Activated CD8-positive, alpha-beta memory T cell treated with anti-CD3 and anti-CD28 coated beads for 36 hours (primary cell): Measurements from ENCODE around the gene SOX5. TPM values are rescaled to one million over a fixed set of nuclear protein-coding genes. Genes with fewer than 3 reads are reported as not detected.

ENCODE experiments used
- CTCF ChIA-PET: fragments of 350-600 bp; sonication (Branson Sonifier 250); formaldehyde crosslinking; loops from one replicate; lab custom pipeline; 2021; ENCODE audit warnings: antibody characterized with exemption; lab: Charles Lee
- POLR2A ChIA-PET: fragments of 350-600 bp; sonication (Branson Sonifier 250); formaldehyde crosslinking; loops from one replicate; lab custom pipeline; 2021; ENCODE audit warnings: antibody characterized with exemption; lab: Charles Lee
- total RNA-seq, 2 experiments: library from RNA; stranded (reverse); gene quantifications; one replicate each; pipeline ENCODE4 v1.2.3, GENCODE V29; 2021

Gene SOX5
- under 1 TPM in 1 of 2 experiments, not detected in 1; 0.04 TPM for total RNA-seq

DNA sequence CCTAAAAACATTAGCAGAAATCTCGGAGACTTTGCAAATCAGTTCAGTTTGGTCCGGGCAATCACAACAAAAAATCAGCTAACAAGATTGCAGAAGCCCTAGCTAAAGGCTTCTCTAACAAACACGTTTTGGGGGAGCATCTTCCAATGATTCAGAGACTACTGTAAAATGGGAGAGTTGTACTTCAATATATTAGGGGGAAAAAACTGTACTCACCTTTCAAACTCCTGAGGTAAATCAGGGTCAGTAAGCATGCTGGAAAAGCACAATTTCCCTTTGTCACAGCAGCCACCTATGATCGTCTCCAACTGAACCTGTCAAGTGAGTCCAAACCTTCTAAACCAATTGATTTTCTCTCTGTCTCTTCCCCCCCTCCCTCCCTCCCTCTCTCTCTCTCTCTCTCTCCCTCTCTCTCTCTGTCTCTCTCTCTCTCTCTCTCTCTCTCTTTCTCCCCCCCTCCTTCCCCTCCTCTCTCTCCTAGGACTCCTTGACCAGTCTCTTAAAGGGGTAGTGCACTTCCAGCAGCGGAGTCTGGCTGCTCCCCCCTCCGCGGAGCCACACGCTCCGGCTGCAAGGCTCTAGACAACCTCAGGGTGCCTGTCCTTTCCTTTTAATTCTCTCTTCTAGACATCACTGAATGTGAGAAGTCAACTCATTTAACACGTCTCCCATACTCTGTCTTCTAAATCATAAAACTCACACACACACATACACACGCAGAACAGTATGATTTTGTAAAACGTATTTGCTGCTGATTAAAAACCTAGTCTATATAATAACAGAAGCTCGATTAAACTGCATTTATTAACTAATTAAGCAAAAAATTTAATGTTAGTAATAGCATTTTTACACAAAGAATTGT lies at the start of gene SOX5:
SOX5 (minus strand) TSS at position 323 of the 862 bp plus-strand sequence; CDS start at position 254, 69 bp downstream.
- CTCF ChIA-PET = no interaction called here
- POLR2A ChIA-PET = no interaction called here

DNA sequence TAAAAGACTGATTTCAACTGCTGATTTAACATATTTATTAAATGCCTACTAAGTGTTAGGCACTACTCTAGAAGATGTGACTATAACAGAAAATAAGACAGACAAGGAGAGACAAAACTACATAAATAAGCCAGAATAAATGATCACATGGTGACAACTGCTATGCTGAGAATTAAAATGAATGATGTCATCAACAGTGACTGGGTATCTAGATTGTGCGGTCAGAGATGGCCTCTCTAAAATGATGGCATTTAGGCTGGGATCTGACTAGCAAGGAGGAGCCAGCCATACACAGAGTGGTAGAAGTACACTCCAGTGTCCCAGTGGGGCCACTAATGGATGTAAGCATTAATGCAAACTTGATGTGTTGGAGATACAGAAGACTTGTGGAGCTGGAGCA lies 37.6 kb upstream of the SOX5 start:
- POLR2A ChIA-PET = no interaction called here
- CTCF ChIA-PET = interaction anchor here (0.6 kb wide), 1 partner anchor 88 kb away, joined by 3 read pairs; no protein-coding TSS in a partner anchor

DNA sequence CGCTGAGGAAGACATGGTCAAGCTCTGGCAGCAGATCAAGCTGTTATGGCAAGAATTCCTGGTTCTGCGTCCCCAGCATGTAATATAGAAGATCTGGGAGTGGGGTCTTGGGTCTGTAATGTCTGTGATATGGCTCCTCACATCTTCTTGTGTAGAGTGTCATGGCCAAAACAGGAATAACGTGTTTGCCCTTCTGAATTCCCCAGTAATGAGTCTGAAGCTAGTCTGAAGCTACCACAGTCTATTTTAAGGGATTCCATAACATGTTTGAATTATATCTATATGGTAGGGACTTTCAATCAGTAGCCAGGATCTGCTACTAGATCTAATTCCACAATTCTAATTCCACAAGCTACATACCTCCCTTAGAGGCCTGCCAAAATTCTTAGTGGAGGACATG lies 31.4 kb upstream of the SOX5 start:
- ChIA-PET POLR2A (no interaction called here), CTCF (no interaction called here)

DNA sequence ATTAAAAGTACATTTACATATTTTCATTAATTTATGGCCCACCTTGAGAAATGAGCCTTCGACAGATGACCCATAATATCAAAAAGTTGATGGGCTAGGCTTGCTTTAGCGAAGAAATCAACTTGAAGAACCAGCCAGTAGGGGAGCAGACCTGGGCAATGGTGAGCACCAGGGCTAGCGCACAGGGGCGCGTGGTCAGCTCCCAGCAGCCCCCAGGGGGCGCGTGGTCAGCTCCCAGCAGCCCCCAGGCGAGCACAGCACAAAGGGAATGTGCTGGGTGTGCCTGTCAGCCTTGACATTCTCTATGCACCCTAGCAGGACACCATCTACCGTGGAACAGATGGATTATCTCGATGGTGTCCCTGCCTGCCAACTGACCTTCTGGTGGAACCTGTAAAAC lies 15.3 kb upstream of the SOX5 start:
- POLR2A ChIA-PET = no interaction called here
- CTCF ChIA-PET = no interaction called here

DNA sequence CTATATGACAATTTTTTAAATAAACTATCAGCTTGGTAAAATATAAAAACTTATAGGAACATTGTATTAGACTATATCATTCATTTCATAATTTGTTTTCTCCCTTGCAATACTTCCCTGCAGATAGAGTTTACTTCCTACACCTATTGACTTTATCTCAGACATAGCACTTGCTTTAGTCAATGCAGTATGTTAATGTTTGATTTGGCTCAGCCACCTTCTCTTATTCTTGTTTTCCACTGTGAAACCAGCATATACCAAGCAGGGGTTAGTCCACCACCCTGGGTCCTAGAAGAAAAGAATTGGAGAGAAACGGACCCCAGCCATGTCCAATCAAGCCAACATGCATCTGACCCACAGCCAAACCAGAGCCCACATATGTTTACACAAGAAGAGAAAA lies 10.4 kb upstream of the SOX5 start:
- ChIA-PET POLR2A (no interaction called here), CTCF (no interaction called here)

DNA sequence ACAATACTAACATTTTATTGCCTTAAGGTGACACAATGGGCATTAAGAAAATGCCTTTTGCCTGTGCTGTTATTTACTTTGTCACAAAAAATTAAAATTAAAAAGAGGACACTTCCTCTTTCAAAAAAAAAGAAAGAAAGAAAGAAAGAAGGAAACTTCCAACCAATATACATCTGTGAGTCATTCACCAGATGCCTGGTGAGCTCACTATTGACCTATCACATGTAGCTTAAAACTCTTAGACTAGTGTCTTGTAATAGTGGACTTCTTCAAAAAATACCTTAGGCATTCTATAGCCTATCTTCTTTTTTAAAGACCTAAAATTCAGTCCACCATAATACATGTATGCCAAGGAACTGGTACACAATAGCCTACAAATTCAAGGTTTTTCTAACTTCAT lies 4.9 kb upstream of the SOX5 start:
- CTCF ChIA-PET = no interaction called here
- POLR2A ChIA-PET = no interaction called here

DNA sequence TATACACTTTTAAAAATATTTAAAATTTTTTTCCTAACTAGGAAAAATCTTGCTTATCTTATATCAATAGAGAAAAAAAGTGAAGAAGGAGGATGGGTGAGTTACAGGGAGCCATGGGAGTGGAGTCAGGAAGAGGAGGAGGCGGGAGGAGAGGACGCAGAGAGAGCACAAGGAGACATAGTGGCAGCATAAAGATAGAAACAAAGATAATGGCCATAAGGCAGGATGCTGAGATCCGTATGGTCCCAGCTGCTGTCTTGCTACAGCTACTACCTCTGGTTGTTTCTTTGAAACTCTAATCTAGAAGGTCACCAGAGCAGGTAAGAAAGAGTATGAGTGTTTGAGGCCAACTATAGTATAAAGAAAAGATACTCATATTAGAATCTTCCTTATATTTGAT lies 2.6 kb upstream of the SOX5 start:
- ChIA-PET CTCF (no interaction called here), POLR2A (no interaction called here)

DNA sequence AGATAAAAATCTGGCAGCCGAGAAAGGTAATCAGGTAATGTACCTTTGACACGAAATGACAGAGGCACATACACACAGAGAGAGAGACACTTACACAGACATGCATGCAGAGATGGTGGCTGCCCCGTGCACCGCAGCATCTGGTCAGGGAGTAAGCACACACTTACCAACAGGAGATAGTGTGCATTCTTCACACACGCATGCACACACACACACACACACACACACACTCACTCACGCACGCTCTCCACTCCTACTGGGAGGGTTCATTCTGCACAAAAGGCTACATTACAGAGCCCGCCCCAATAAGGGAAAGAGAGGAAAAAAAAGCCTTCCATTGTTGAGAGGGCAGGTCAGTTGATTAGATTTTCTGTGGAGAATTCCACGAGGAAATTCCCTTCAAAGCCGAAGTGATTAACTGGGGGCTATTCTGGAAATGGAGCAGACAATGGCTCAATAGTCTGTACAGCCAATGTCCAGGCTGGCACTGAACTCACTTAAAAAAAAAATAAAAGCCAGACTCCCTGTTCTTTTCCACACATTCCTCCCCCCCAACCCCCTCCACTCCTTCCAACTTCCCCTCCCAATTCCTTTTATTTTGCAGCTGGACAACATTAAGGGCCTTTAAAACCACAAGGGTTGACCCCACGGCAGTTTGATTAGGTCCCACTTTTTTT lies 1.4 kb upstream of the SOX5 start:
- CTCF ChIA-PET = no interaction called here
- POLR2A ChIA-PET = no interaction called here

DNA sequence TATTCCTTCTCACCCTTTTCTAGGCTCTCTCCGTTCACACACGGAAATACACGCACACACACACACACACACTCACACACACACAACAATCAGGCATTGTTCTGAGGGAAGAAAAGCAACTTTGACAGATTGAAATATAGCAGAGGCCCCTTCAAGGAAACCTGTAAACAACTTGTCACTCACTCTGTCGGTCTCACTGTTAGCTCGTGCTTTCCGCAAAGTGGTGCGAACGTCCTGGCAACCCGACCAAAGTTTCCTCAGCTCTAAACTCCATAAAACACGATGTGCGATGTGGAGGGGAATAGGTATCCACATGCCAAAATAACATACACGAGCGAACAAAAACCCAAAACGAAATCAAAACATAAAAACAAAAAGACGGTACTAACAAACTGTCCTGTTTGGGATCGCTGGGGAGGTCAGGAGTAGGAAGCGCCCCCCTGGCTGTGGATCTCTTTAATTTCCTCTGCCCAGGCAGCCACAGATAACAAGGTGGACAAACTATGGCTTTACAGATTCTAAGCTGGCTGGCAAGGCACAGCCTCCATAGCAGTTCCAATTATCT lies 822 bp upstream of the SOX5 start:
- POLR2A ChIA-PET = no interaction called here
- CTCF ChIA-PET = no interaction called here

DNA sequence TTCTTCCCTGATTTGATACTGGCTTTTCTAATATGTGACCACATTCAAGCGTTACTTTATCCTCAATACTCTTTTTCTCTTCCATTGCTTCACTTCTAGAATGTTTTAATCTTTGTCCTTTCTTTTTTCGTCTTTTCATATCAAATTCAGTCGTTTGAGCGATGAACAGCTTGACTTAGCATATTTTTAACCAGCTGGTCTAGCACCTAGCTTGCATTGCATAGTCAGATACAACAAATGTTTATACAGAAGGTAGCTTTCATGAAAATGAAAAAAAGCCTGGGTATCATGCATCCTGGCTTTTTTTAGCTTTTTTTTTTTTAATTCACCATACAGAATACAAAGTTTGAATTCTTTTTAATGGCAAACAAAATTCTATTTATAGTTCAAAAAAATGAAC lies 1.2 kb downstream of the SOX5 start:
- ChIA-PET POLR2A (no interaction called here), CTCF (interaction anchor here (0.7 kb wide), 1 partner anchor 50 kb away, joined by 3 read pairs; no protein-coding TSS in a partner anchor)

DNA sequence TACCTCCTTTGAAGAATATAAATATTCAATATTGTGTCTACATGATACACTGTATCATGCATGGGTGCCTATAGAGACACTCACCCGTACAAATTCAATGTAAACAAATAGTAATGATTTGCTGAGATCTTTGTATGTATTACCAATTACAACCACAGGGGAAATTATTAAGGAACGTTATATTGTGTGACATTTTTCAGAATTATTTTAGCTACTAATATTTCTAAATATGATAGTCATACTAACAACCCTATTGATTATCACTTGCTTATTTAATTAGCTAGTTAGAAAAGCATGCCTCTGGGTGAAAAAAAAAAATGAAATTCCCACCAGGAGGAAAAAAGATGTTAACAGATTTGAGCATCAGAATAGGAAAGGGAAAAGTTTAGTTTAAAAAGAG lies 2.1 kb downstream of the SOX5 start:
- ChIA-PET POLR2A (no interaction called here), CTCF (no interaction called here)

DNA sequence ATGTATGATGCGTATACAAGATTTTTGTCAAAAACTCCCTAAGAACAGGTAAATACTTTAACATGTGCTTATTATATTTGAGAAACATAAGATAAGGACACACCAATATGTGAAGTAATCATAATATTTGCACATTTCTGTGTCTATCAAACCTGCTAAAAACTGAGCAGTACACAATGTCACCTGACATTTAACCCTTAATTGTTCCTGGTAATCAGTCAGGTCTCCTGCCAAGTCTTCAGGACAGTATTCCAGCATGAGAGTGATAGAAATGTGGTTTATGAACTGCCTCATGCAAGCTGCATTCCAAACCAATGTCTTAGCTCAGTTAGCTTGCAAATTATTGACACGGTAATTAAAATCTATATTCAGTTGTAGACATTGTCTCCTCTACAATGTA lies 4.2 kb downstream of the SOX5 start:
- ChIA-PET POLR2A (no interaction called here), CTCF (no interaction called here)

DNA sequence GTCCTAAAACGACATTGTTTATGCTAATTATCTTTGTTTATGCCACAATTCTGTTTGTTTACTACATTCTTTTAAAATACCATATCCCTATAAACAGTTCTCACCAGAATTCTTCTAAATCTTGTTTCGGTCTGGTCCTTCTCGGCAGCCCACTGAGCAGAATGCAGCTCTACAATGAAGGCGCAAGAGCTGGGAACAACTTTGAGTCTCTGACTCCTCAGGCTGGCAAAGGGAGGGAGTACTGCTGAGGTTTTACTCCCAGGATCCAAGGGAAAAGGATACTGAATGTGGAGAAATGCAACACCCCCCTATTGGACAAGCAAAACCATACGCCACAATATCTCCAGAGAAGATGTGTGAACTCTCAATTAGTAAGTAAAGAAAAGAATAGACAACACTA lies 5.4 kb downstream of the SOX5 start:
- ChIA-PET POLR2A (no interaction called here), CTCF (no interaction called here)

DNA sequence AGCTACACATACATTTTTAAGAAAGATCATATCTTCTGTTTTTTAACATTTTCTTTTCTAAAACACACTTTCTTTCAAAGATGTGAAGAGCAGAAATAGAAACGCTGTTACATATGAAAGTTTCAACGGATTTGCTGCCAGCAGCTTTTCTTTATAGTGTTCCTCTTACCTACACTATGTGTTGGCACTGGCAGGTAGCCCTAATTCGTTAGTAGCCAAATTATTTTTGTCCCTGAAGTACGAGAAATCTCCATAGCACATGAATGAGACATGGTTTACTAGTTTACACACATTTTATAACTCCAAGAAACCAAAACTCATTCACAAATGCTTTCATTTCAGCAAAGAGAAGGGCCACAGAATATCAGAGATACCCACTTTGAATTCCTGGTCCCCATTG lies 6.6 kb downstream of the SOX5 start:
- CTCF ChIA-PET = no interaction called here

DNA sequence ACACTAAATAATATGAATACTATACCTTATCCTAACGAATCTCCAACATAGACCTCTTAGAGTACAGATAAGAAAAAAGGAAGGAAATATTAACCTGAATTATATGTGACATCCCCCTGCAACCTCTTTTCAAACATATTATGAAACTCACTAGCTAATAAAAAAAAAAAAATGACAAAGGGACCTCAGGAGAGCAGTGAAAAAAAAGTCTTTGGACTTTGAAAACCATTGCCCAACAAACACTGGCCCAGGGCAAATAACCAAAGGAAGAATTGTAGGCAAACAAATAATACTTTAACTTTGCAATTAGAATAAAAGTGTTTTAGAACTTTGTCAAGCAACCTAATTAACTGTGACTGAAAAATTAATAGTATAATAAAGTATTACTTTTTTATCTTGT lies 7.7 kb downstream of the SOX5 start:
- CTCF ChIA-PET = no interaction called here
- POLR2A ChIA-PET = no interaction called here

More for the DNA sequence above, 6.6 kb downstream of the SOX5 start:
- POLR2A ChIA-PET = no interaction called here

DNA sequence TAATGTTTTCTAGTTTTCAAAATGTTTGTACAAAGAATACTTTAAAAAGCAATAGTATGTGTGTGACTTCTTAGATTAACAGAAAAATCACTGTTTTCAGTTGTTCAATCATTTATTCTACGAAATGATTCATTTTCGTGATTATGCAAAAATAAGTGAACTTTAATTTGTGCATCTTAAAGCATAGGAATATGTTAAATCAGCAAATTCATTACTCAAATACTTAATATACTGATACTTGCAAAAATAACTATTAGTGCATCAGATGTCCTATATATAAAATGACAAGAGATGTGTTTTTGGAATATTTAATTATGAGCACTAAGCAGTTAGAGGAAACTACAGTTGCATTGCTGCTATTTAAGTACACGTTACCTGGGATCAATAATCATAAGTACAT lies 11.0 kb downstream of the SOX5 start:
- ChIA-PET POLR2A (no interaction called here), CTCF (no interaction called here)

DNA sequence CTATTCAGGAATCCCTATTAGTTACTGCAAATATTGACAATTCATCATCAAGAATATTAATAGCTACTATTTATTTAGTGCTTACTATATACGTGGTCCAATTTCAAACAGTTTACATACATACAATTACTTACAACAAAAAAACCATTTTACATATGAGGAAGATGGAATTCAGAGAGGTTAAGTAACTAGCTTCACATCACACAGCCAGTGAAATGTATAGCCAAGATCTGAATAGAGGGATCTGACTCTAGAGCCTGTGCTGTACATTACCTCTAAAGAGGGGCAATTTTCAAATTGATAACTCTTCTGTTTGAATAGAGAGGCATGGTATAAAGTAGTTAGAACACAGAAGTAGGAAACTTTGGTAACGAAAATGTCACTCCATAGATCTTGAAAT lies 18.3 kb downstream of the SOX5 start:
- CTCF ChIA-PET = no interaction called here
- POLR2A ChIA-PET = no interaction called here

DNA sequence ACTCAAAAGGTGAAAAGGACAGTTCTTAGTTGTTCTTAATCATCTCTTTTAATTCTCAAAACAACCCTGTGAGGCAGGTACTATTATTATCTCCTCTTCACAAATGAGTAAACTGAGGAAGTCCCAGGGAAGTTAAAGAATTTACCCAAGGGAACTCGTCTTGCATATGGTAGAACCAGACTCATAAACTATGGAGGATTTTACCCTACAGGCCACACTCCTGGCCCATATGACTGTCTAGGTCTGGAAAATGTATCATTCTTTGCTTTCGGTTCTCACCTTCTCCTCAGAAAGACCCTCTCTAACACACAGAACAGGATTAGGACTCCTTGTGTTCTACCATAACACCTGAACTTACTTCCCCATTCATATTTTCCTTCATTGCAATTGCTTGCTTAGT lies 18.9 kb downstream of the SOX5 start:
- CTCF ChIA-PET = interaction anchor here (0.6 kb wide), 1 partner anchor 512 kb away, joined by 3 read pairs; no protein-coding TSS in a partner anchor
- POLR2A ChIA-PET = no interaction called here

DNA sequence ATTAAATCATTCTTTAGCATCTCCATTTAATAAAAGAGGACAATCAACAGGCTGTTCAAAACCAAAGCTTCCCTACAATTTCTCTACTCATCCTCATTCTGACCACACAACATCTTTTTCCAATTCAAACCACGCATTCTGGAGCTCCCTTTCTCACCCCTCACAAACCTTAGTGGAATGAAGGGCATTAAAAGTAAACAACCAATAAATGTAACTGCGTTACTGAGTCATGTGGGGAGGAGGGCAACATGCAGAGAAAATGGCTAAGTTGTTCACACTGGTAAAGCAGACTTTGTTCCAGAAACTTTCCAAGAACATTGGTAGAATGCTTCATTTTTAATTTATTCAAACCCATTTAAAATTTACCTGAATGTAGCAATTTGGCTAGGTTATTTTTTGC lies 19.6 kb downstream of the SOX5 start:
- POLR2A ChIA-PET = no interaction called here
- CTCF ChIA-PET = no interaction called here

DNA sequence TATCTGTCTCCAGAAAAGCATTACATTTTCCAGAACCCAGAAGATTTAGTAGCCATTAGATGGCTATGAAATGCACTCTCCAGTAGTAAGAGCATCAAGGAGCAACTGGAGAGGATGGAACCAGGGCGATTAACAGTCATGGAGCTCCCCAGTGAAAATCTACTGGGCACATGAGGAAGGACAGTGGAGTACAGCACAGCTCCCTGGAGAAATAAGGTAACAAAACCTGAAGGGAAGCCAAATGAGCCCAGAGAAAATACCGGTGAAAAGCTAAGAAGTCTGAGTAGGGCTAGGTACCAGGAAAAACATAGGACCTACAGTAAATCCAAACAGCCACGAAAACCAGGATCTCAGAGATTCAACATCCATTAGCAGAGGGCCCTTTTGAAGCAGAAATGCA lies 21.6 kb downstream of the SOX5 start:
- ChIA-PET CTCF (no interaction called here), POLR2A (no interaction called here)
